K562 (cell line): ENCODE data around the gene GALNT18. TPM values are rescaled to one million over a fixed set of nuclear protein-coding genes. Genes with fewer than 3 reads are reported as not detected.

Experiments
- ATAC-seq: fragments of 200-7000 bp; cut with Tn5 transposase; 3 replicates; pipeline ENCODE4 v1.9.1; 2020; ENCODE audit warnings: moderate library complexity
- BruUV-seq: library from RNA; stranded (reverse); fragments of 400-500 nt; replicated peaks from 2 replicates; lab custom pipeline; 2021; lab: Mats Ljungman, UMichigan
- CTCF ChIA-PET: fragments of 300-600 bp; formaldehyde crosslinking; extraction: SDS; loops from one replicate; lab custom pipeline; 2021; ENCODE audit warnings: low intra/inter-chr PET ratio; lab: Yijun Ruan, JAX
- POLR2A ChIA-PET: fragments of 300-600, 350-650 bp; sonication (Branson Sonifier 250); formaldehyde crosslinking; extraction: SDS; loops from one replicate; lab custom pipeline; 2021; ENCODE audit warnings: antibody characterized with exemption, inconsistent platforms; lab: Yijun Ruan, JAX
- DNase-seq, 4 experiments: peaks; one replicate each; pipeline versions ENCODE4 v3.0.0 to v3.0.0-alpha.2; 2011 to 2018; ENCODE audit warnings: low spot score in 3 of 4, mixed read lengths in 3 of 4; ENCODE audit errors: extremely low read depth in 1 of 4
- FAIRE-seq: peaks from 2 replicates; lab custom pipeline; 2011; peaks lifted over from hg19 to GRCh38; lab: Jason Lieb, UNC
- H2AFZ ChIP-seq: 2 replicates; pipeline ENCODE4 v1.6.0; 2011; ENCODE audit warnings: low read depth, low read length, control low read depth, inconsistent platforms
- H3K27ac ChIP-seq: fragments of 200-600 bp; 3 replicates; pipeline ENCODE4 v1.8.0; 2011; ENCODE audit warnings: low read depth, mild to moderate bottlenecking, control low read depth, inconsistent platforms, low read length, moderate library complexity, mixed read lengths; ENCODE audit errors: extremely low read depth
- H3K27me3 ChIP-seq, 2 experiments: fragments of 300-600 bp in 1 of 2; 2 replicates in 1 of 2; 3 replicates in 1 of 2; pipeline versions ENCODE4 v1.6.0 to v1.8.0; 2011; ENCODE audit warnings: inconsistent platforms in 2 of 2, low read length in 2 of 2, mild to moderate bottlenecking in 1 of 2, mixed read lengths in 1 of 2, moderate library complexity in 1 of 2; ENCODE audit not compliant: control insufficient read depth in 2 of 2, insufficient read depth in 2 of 2
- H3K36me3 ChIP-seq: fragments of 300-600 bp; 3 replicates; pipeline ENCODE4 v1.8.0; 2011; ENCODE audit warnings: mild to moderate bottlenecking, low read length, inconsistent platforms; ENCODE audit not compliant: control insufficient read depth, insufficient read depth
- H3K4me1 ChIP-seq, 2 experiments: fragments of 200-600 bp in 1 of 2; replicated peaks in 1 of 2; 2 replicates in 1 of 2; 3 replicates in 1 of 2; pipeline versions ENCODE4 v1.5.1 to v1.8.0; 2011; ENCODE audit warnings: inconsistent platforms in 2 of 2, low read length in 2 of 2, mild to moderate bottlenecking in 1 of 2, mixed read lengths in 1 of 2, moderate library complexity in 1 of 2; ENCODE audit not compliant: control insufficient read depth in 2 of 2, insufficient read depth in 2 of 2
- H3K4me2 ChIP-seq: 2 replicates; pipeline ENCODE4 v1.6.1; 2011; ENCODE audit warnings: low read length, control low read depth, inconsistent platforms, mixed read lengths; ENCODE audit not compliant: insufficient read depth
- H3K4me3 ChIP-seq: fragments of 200-600 bp; sonication (generic), shearing (Covaris generic); 2 replicates; pipeline ENCODE4 v1.5.1; 2016; ENCODE audit warnings: control low read depth, inconsistent platforms
- H3K79me2 ChIP-seq: fragments of 200-600 bp; 3 replicates; pipeline ENCODE4 v1.8.0; 2011; ENCODE audit warnings: low read length, inconsistent platforms; ENCODE audit not compliant: control insufficient read depth, insufficient read depth
- H3K9ac ChIP-seq, 2 experiments: 2 replicates each; pipeline versions ENCODE4 v1.6.0 to v1.6.1; 2011; ENCODE audit warnings: low read depth in 2 of 2, low read length in 2 of 2, control low read depth in 1 of 2, inconsistent platforms in 1 of 2, mild to moderate bottlenecking in 1 of 2, mixed read lengths in 1 of 2; ENCODE audit not compliant: insufficient read depth in 1 of 2
- H3K9me1 ChIP-seq: one replicate; pipeline ENCODE4 v1.6.0; 2011; ENCODE audit warnings: inconsistent platforms, mild to moderate bottlenecking, low read length, moderate library complexity; ENCODE audit not compliant: control insufficient read depth, insufficient read depth
- H3K9me3 ChIP-seq: replicated peaks from 2 replicates; pipeline ENCODE4 v1.5.1; 2011; ENCODE audit warnings: low read depth, low read length, inconsistent platforms; ENCODE audit not compliant: control insufficient read depth, insufficient read depth
- H4K20me1 ChIP-seq: replicated peaks from 2 replicates; pipeline ENCODE4 v1.6.1; 2011; ENCODE audit warnings: low read length, inconsistent platforms, mixed read lengths; ENCODE audit not compliant: control insufficient read depth, insufficient read depth
- BRCA1 ChIP-seq, 2 experiments: fragments of 450-650 bp in 1 of 2; sonication (generic) in 1 of 2; formaldehyde crosslinking in 1 of 2; IDR thresholded peaks; 2 replicates each; pipeline versions ENCODE4 v1.5.0 to v1.6.1; 2017 to 2020; ENCODE audit warnings: mild to moderate bottlenecking in 1 of 2, missing genetic modification reagents in 1 of 2
- HIVEP1 ChIP-seq: fragments of 250-450 bp; sonication (Bioruptor Pico); IDR thresholded peaks from 2 replicates; pipeline ENCODE4 v1.4.0; 2020; ENCODE audit warnings: mild to moderate bottlenecking
- KAT8 ChIP-seq: fragments of 450-650 bp; IDR thresholded peaks from 2 replicates; pipeline ENCODE4 v1.6.1; 2016; ENCODE audit warnings: low read depth, mild to moderate bottlenecking
- KLF10 ChIP-seq: fragments of 250-450 bp; sonication (Bioruptor Pico); IDR thresholded peaks from 2 replicates; pipeline ENCODE4 v1.6.1; 2021; ENCODE audit warnings: matching md5 sums
- POLR2H ChIP-seq: IDR thresholded peaks from 2 replicates; pipeline ENCODE4 v1.6.1; 2016; ENCODE audit warnings: missing genetic modification characterization, low read depth, mild to moderate bottlenecking, control low read depth, missing compliant biosample characterization, moderate library complexity
- RBBP5 ChIP-seq: fragments of 200-600 bp; sonication (generic); IDR thresholded peaks from 2 replicates; pipeline ENCODE4 v1.6.1; 2012; ENCODE audit warnings: borderline replicate concordance, mild to moderate bottlenecking, low read length, control low read depth, inconsistent platforms; ENCODE audit not compliant: insufficient read depth, poor library complexity, severe bottlenecking
- SMARCC2 ChIP-seq: fragments of 450-650 bp; IDR thresholded peaks from 2 replicates; pipeline ENCODE4 v1.6.1; 2017; ENCODE audit warnings: antibody characterized with exemption, moderate library complexity, mild to moderate bottlenecking, low read depth
- ZC3H4 ChIP-seq: sonication (generic); formaldehyde crosslinking; IDR thresholded peaks from 2 replicates; pipeline ENCODE4 v1.9.0; 2021; ENCODE audit warnings: missing genetic modification reagents, borderline replicate concordance
- WGBS: fragments of 100-300 bp; shearing (Covaris generic); methylation state at CpG from one replicate; pipeline ENCODE4 v1.1.6; 2016; ENCODE audit warnings: low coverage, mixed read lengths; ENCODE audit not compliant: insufficient coverage; ENCODE audit errors: missing lambda C conversion rate; 5-methylcytosine and 5-hydroxymethylcytosine counted together
- in situ Hi-C: fragments of 300-500 bp; cut with MboI; formaldehyde crosslinking; loops from 4 replicates; pipeline ENCODE4 v1.15.0; 2018; ENCODE audit warnings: inconsistent platforms, mixed read lengths
- intact Hi-C: fragments of 100-400 bp; cut with micrococcal nuclease; formaldehyde crosslinking; loops from 2 replicates; pipeline ENCODE4 v1.14.2; 2022
- polyA plus RNA-seq, 8 experiments: library from polyadenylated mRNA; depleted of rRNA in 4 of 8; stranded (reverse) in 5 of 8; unstranded in 3 of 8; fragments of >200 nt; fragmentation: Nextera tagmentation in 2 of 8; fragmentation: Illumina TruSeq in 1 of 8; extraction: Ambion mirVana in 2 of 8; extraction: Trizol in 1 of 8; gene quantifications; 2 replicates each; pipeline versions ENCODE4 v1.2.1 to v1.2.3, GENCODE V29; 2011 to 2014; ENCODE audit warnings: inconsistent platforms in 1 of 8, missing spikeins in 1 of 8
- total RNA-seq, 7 experiments: library from RNA; depleted of rRNA in 6 of 7; stranded (reverse); fragments of >200 nt in 6 of 7; fragmentation: Illumina TruSeq in 2 of 7; extraction: Trizol in 2 of 7; gene quantifications; 2 replicates each; pipeline versions ENCODE4 v1.2.1 to v1.2.3, GENCODE V29; 2011 to 2021; ENCODE audit warnings: low replicate concordance in 1 of 7
- TF ChIP-seq, protein P1 (sequence below): fragments of 250-450 bp; sonication (Bioruptor Pico); IDR thresholded peaks from 2 replicates; pipeline ENCODE4 v1.9.0; 2021; ENCODE audit warnings: mild to moderate bottlenecking, inconsistent platforms
- TF ChIP-seq, protein P2 (sequence below): sonication (generic); formaldehyde crosslinking; IDR thresholded peaks from 2 replicates; pipeline ENCODE4 v1.8.0; 2022; ENCODE audit warnings: missing genetic modification reagents, mild to moderate bottlenecking, borderline replicate concordance
- TF ChIP-seq, protein P3 (sequence below): fragments of 450-650 bp; formaldehyde crosslinking; IDR thresholded peaks from 2 replicates; pipeline ENCODE4 v1.4.0; 2022; ENCODE audit warnings: missing genetic modification characterization
- TF ChIP-seq, protein P4 (sequence below): sonication (generic); formaldehyde crosslinking; IDR thresholded peaks from 2 replicates; pipeline ENCODE4 v1.8.0; 2022; ENCODE audit warnings: mild to moderate bottlenecking, missing genetic modification reagents
- TF ChIP-seq, protein P5 (sequence below): IDR thresholded peaks from 2 replicates; pipeline ENCODE4 v1.6.1; 2011; ENCODE audit not compliant: insufficient read length; ENCODE audit errors: extremely low read depth

The GALNT18 gene
- total and polyA plus RNA-seq, 9 of the 15 experiments (the other 6 are each of a cell fraction or from before 2014, with no cell fraction given) = not detected

DNA sequence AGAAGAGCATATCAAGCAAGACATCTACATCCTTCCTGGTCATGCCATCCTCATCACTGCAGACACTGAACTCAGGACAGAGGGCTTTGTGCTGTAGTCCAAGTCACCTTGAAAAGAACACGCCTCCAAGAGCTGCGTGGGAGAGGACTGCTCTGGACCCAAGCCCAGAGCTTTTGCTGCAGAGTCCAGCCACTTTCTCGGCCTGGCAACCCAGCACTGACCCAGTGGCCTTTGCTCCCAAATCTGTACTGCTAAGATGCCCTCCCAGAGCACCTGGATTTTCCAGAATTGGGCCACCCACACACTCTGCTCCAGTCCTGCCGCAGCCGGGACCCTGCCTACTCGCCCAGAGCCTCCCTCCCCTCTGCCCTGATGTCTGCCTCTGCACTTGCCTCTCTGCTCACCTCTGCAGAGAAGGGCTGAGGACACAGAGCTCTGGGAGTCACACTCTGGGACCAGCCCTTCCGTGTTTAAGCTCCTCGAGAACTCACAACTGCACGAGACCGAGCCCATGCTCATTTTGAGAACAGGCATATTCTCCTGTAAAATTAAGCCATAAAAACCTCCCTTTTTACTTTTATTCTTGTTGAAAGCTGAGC lies 185.0 kb downstream of the GALNT18 start:
- no TSS peak for BruUV-seq
- POLR2A ChIA-PET = no interaction called here
- H3K9me1 ChIP-seq = no peaks in the 10 kb centered on the region
- TF ChIP-seq RBBP5 = no peak
- TF ChIP-seq, protein P1, sequence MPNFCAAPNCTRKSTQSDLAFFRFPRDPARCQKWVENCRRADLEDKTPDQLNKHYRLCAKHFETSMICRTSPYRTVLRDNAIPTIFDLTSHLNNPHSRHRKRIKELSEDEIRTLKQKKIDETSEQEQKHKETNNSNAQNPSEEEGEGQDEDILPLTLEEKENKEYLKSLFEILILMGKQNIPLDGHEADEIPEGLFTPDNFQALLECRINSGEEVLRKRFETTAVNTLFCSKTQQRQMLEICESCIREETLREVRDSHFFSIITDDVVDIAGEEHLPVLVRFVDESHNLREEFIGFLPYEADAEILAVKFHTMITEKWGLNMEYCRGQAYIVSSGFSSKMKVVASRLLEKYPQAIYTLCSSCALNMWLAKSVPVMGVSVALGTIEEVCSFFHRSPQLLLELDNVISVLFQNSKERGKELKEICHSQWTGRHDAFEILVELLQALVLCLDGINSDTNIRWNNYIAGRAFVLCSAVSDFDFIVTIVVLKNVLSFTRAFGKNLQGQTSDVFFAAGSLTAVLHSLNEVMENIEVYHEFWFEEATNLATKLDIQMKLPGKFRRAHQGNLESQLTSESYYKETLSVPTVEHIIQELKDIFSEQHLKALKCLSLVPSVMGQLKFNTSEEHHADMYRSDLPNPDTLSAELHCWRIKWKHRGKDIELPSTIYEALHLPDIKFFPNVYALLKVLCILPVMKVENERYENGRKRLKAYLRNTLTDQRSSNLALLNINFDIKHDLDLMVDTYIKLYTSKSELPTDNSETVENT (CRISPR knock-in tag) = no peak
- TF ChIP-seq HIVEP1 = no peak
- TF ChIP-seq, protein P2, sequence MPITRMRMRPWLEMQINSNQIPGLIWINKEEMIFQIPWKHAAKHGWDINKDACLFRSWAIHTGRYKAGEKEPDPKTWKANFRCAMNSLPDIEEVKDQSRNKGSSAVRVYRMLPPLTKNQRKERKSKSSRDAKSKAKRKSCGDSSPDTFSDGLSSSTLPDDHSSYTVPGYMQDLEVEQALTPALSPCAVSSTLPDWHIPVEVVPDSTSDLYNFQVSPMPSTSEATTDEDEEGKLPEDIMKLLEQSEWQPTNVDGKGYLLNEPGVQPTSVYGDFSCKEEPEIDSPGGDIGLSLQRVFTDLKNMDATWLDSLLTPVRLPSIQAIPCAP (CRISPR knock-in tag) = no peak
- TF ChIP-seq, protein P3, sequence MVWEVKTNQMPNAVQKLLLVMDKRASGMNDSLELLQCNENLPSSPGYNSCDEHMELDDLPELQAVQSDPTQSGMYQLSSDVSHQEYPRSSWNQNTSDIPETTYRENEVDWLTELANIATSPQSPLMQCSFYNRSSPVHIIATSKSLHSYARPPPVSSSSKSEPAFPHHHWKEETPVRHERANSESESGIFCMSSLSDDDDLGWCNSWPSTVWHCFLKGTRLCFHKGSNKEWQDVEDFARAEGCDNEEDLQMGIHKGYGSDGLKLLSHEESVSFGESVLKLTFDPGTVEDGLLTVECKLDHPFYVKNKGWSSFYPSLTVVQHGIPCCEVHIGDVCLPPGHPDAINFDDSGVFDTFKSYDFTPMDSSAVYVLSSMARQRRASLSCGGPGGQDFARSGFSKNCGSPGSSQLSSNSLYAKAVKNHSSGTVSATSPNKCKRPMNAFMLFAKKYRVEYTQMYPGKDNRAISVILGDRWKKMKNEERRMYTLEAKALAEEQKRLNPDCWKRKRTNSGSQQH (CRISPR knock-in tag) = no peak
- TF ChIP-seq BRCA1 (IDR thresholded peaks at IDR 0.05) = no peak
- TF ChIP-seq BRCA1 (CRISPR knock-in tag; IDR thresholded peaks at IDR 0.05) = no peak
- TF ChIP-seq, protein P4, sequence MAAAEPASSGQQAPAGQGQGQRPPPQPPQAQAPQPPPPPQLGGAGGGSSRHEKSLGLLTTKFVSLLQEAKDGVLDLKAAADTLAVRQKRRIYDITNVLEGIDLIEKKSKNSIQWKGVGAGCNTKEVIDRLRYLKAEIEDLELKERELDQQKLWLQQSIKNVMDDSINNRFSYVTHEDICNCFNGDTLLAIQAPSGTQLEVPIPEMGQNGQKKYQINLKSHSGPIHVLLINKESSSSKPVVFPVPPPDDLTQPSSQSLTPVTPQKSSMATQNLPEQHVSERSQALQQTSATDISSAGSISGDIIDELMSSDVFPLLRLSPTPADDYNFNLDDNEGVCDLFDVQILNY (CRISPR knock-in tag) = no peak
- TF ChIP-seq ZC3H4 (CRISPR knock-in tag) = no peak
- TF ChIP-seq, protein P5, sequence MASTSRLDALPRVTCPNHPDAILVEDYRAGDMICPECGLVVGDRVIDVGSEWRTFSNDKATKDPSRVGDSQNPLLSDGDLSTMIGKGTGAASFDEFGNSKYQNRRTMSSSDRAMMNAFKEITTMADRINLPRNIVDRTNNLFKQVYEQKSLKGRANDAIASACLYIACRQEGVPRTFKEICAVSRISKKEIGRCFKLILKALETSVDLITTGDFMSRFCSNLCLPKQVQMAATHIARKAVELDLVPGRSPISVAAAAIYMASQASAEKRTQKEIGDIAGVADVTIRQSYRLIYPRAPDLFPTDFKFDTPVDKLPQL = no peak
- no peak for TF ChIP-seq KAT8
- TF ChIP-seq KLF10 (CRISPR knock-in tag) = no peak
- no peak for TF ChIP-seq SMARCC2
- no peak for TF ChIP-seq POLR2H
- H2AFZ ChIP-seq = no peak overlapping the region
- no peaks in the 10 kb centered on the region for H3K36me3 ChIP-seq
- in situ Hi-C loops (no loop called here), intact Hi-C loops (no loop called here)
- H3K4me1 ChIP-seq = no peaks in the 10 kb centered on the region
- H3K9me3 ChIP-seq = no peaks in the 10 kb centered on the region
- CTCF ChIA-PET = no interaction called here
- peaks cover 1 to 44% of the 10 kb centered on the region in 2 experiments; a peak in 3 of 5 replicates for H3K27me3 ChIP-seq
- WGBS = 0% methylated on average over 9 of the region's 10 CpGs
- no peak overlapping the region for H3K4me3 ChIP-seq
- H4K20me1 ChIP-seq = no peaks in the 10 kb centered on the region
- H3K79me2 ChIP-seq = no peaks in the 10 kb centered on the region
- FAIRE-seq (no peak), DNase-seq (no peak), ATAC-seq (no peak)
- no peak overlapping the region for H3K4me2 ChIP-seq
- H3K9ac ChIP-seq = no peak overlapping the region
- no peak overlapping the region for H3K27ac ChIP-seq
